B cell (primary cell): Measurements from ENCODE around the gene OR4D5.

ENCODE experiments used
- CTCF ChIP-seq: fragments of 200-600 bp; IDR thresholded peaks from one replicate; pipeline ENCODE4 v1.8.0; 2022; ENCODE audit warnings: antibody characterized with exemption, mild to moderate bottlenecking
- EZH2 ChIP-seq: IDR thresholded peaks from 2 replicates; pipeline ENCODE4 v1.6.1; 2012; ENCODE audit warnings: borderline replicate concordance, low read depth, mild to moderate bottlenecking, moderate library complexity, low read length; ENCODE audit not compliant: insufficient read depth, poor library complexity, severe bottlenecking

- no peak for TF ChIP-seq EZH2
- no peak for TF ChIP-seq CTCF
Measured at GRCh38 chr11:123920943-123921342, 18.5 kb upstream of the OR4D5 start.
